Neural cell (in vitro differentiated cells): ENCODE data around the gene EIF3K. TPM values are rescaled to one million over a fixed set of nuclear protein-coding genes. Genes with fewer than 3 reads are reported as not detected.

Experiments used
- H2AFZ ChIP-seq: fragments of 200-600, 300-800 bp; sonication (generic), shearing (Covaris generic); 2 replicates; pipeline ENCODE4 v1.6.0; 2014; ENCODE audit warnings: low read depth, mild to moderate bottlenecking, antibody characterized with exemption, low read length, moderate library complexity
- H3F3A ChIP-seq: fragments of 200-600 bp; shearing (Covaris generic); 2 replicates; pipeline ENCODE4 v1.6.1; 2016; ENCODE audit warnings: mild to moderate bottlenecking, moderate library complexity, mixed read lengths, antibody characterized with exemption, low read length; ENCODE audit not compliant: insufficient read depth, poor library complexity, severe bottlenecking
- H3K27ac ChIP-seq: fragments of 200-600, 300-800 bp; sonication (generic), shearing (Covaris generic); 2 replicates; pipeline ENCODE4 v1.5.1; 2014; ENCODE audit warnings: mild to moderate bottlenecking, low read length, moderate library complexity
- H3K27me3 ChIP-seq: fragments of 300-800, 200-600 bp; sonication (generic), shearing (Covaris generic); 2 replicates; pipeline ENCODE4 v1.6.0; 2014; ENCODE audit warnings: mild to moderate bottlenecking, low read depth, low read length, moderate library complexity; ENCODE audit not compliant: insufficient read depth
- H3K36me3 ChIP-seq: fragments of 300-800, 200-600 bp; sonication (generic), shearing (Covaris generic); 2 replicates; pipeline ENCODE4 v1.5.1; 2014; ENCODE audit warnings: mild to moderate bottlenecking, antibody characterized with exemption, low read length, moderate library complexity; ENCODE audit not compliant: insufficient read depth
- H3K4me2 ChIP-seq: fragments of 300-800, 200-600 bp; sonication (generic), shearing (Covaris generic); 2 replicates; pipeline ENCODE4 v1.6.0; 2014; ENCODE audit warnings: mild to moderate bottlenecking, low read length
- H3K4me3 ChIP-seq: fragments of 300-800, 200-600 bp; sonication (generic), shearing (Covaris generic); 2 replicates; pipeline ENCODE4 v1.5.1; 2014; ENCODE audit warnings: mild to moderate bottlenecking, low read length, moderate library complexity
- H3K79me2 ChIP-seq: fragments of 200-600 bp; shearing (Covaris generic); replicated peaks from 2 replicates; pipeline ENCODE4 v1.6.0; 2014; ENCODE audit warnings: mild to moderate bottlenecking, low read length, moderate library complexity; ENCODE audit not compliant: insufficient read depth
- H3K9ac ChIP-seq: fragments of 300-800, 200-600 bp; sonication (generic), shearing (Covaris generic); 2 replicates; pipeline ENCODE4 v1.6.1; 2016; ENCODE audit warnings: mild to moderate bottlenecking, low read length, mixed read lengths
- H3K9me2 ChIP-seq: fragments of 200-600 bp; shearing (Covaris generic); 2 replicates; pipeline ENCODE4 v1.6.1; 2016; ENCODE audit warnings: mild to moderate bottlenecking, low read length, mixed read lengths; ENCODE audit not compliant: insufficient read depth
- H3K9me3 ChIP-seq: fragments of 200-600, 300-800 bp; sonication (generic), shearing (Covaris generic); 2 replicates; pipeline ENCODE4 v1.6.1; 2016; ENCODE audit warnings: mild to moderate bottlenecking, mixed run types, low read length, moderate library complexity, mixed read lengths
- H4K20me1 ChIP-seq: fragments of 200-600 bp; shearing (Covaris generic); 2 replicates; pipeline ENCODE4 v1.6.1; 2016; ENCODE audit warnings: mild to moderate bottlenecking, mixed run types; ENCODE audit not compliant: insufficient read depth
- CTCF ChIP-seq: fragments of 450-650 bp; IDR thresholded peaks from 2 replicates; pipeline ENCODE4 v1.5.1; 2014; ENCODE audit warnings: antibody characterized with exemption, mild to moderate bottlenecking, moderate library complexity; ENCODE audit not compliant: poor library complexity, severe bottlenecking
- EP300 ChIP-seq: fragments of 450-650 bp; conservative IDR thresholded peaks from 2 replicates; pipeline ENCODE4 v1.6.1; 2014; ENCODE audit warnings: antibody characterized with exemption, mild to moderate bottlenecking, moderate library complexity; ENCODE audit not compliant: poor library complexity, severe bottlenecking
- EZH2 ChIP-seq: fragments of 200-600, 300-800 bp; shearing (Covaris generic), sonication (generic); IDR thresholded peaks from 2 replicates; pipeline ENCODE4 v1.6.1; 2014; ENCODE audit warnings: antibody characterized with exemption, low read length, borderline replicate concordance, mild to moderate bottlenecking; ENCODE audit not compliant: insufficient read depth, poor library complexity, severe bottlenecking
- MXI1 ChIP-seq: fragments of 450-650 bp; conservative IDR thresholded peaks from 2 replicates; pipeline ENCODE4 v1.6.1; 2014; ENCODE audit warnings: antibody characterized with exemption, mild to moderate bottlenecking; ENCODE audit not compliant: poor library complexity, severe bottlenecking
- POLR2AphosphoS5 ChIP-seq: IDR thresholded peaks from 2 replicates; pipeline ENCODE4 v1.6.1; 2012
- RAD21 ChIP-seq: fragments of 450-650 bp; conservative IDR thresholded peaks from 2 replicates; pipeline ENCODE4 v1.6.1; 2014; ENCODE audit warnings: antibody characterized with exemption, mild to moderate bottlenecking, moderate library complexity
- REST ChIP-seq: IDR thresholded peaks from 2 replicates; pipeline ENCODE4 v1.6.1; 2012; ENCODE audit warnings: borderline replicate concordance
- SMC3 ChIP-seq: fragments of 450-650 bp; conservative IDR thresholded peaks from 2 replicates; pipeline ENCODE4 v1.6.1; 2014; ENCODE audit warnings: antibody characterized with exemption, mild to moderate bottlenecking, moderate library complexity; ENCODE audit not compliant: poor library complexity
- TAF1 ChIP-seq: IDR thresholded peaks from 2 replicates; pipeline ENCODE4 v1.6.1; 2012; ENCODE audit warnings: low read depth
- polyA plus RNA-seq: library from polyadenylated mRNA; depleted of rRNA; stranded (reverse); fragments of >200 nt; gene quantifications from 2 replicates; pipeline ENCODE4 v1.2.3, GENCODE V29; 2014

Gene EIF3K
- polyA plus RNA-seq, 1 donor from 2014 or later, result 462 TPM

- H4K20me1 ChIP-seq, result no peaks in the 10 kb centered on the region
- no peak for TF ChIP-seq SMC3
- TF ChIP-seq REST, result no peak
- no peak for TF ChIP-seq EP300
- TF ChIP-seq MXI1, result no peak
- no peak for TF ChIP-seq CTCF
- TF ChIP-seq EZH2, result no peak
- no peak for TF ChIP-seq TAF1
- TF ChIP-seq POLR2AphosphoS5, result no peak
- TF ChIP-seq RAD21, result no peak
- no peak overlapping the region for H3K27ac ChIP-seq
- H3K36me3 ChIP-seq, result no peaks in the 10 kb centered on the region
- no peaks in the 10 kb centered on the region for H3K27me3 ChIP-seq
- no peak overlapping the region for H2AFZ ChIP-seq
- no peaks in the 10 kb centered on the region for H3K9me2 ChIP-seq
- no peak overlapping the region for H3K9ac ChIP-seq
- no peak overlapping the region for H3K4me3 ChIP-seq
- no peaks in the 10 kb centered on the region for H3F3A ChIP-seq
- H3K79me2 ChIP-seq, result peaks cover 51% of the 10 kb centered on the region
- no peaks in the 10 kb centered on the region for H3K9me3 ChIP-seq
- H3K4me2 ChIP-seq, result no peak overlapping the region
Observed at GRCh38 chr19:38660724-38661123, 41.7 kb downstream of the EIF3K start.

GRCh38 chr19:38661136-38661535 lies 42.1 kb downstream of the EIF3K start:
- Histone ChIP-seq H3K4me3 (no peak overlapping the region), H3K4me2 (no peak overlapping the region), H3F3A (no peaks in the 10 kb centered on the region), H3K27me3 (no peaks in the 10 kb centered on the region), H3K36me3 (no peaks in the 10 kb centered on the region), H3K9me2 (no peaks in the 10 kb centered on the region), H4K20me1 (no peaks in the 10 kb centered on the region), H3K9ac (no peak overlapping the region), H2AFZ (no peak overlapping the region), H3K9me3 (no peaks in the 10 kb centered on the region), H3K27ac (no peak overlapping the region), H3K79me2 (peaks cover 49% of the 10 kb centered on the region)
- TF ChIP-seq MXI1 (no peak), CTCF (no peak), RAD21 (no peak), EZH2 (no peak), SMC3 (no peak), TAF1 (no peak), POLR2AphosphoS5 (no peak), EP300 (no peak), REST (no peak)
